ENCODE results near the gene MPZL3.

- no peak for TF ChIP-seq CTCF (IDR thresholded peaks at IDR 0.05; ENCODE audit: poor library complexity)
- no peak for TF ChIP-seq EZH2 (IDR thresholded peaks at IDR 0.05; ENCODE audit: borderline replicate concordance)
These were observed 50.2 kb downstream of the MPZL3 start for GRCh38 chr11:118201966-118202365.

Measured in hepatocyte (in vitro differentiated cells).